ENCODE results near the gene FCRLB.
"Not testable (repeated sequence)": the region's sequence is repeated elsewhere in the genome, so short reads cannot be mapped to it uniquely, and the experiment has no call there.

FCRLB gene

DNA sequence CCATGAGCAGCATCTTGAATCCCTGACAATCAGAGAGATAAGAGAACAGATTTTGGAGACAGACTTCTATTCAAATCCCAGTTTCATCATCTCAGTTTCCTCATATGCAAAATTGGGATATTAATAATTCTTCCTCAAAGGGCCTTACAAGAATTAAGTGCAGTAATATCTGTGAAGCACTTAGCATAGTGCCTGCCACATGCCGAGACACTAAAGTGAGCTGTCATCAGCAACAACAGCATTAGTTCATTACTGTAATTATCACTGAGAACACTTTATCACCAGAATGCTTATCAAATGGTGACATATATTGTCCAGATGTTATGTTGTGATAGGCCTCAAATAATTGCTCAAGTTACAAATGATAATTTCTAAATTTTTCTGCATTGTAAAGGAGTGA, 922 bp upstream of the FCRLB start:
- Histone ChIP-seq H3K27me3 (ENCODE audit: insufficient read depth, low read length) (peaks cover 20% of the 10 kb centered on the region), H3K27ac (ENCODE audit: low read depth, low read length) (no peak overlapping the region), H3K4me3 (ENCODE audit: low read length) (no peak overlapping the region), H3K4me1 (ENCODE audit: insufficient read depth, low read length) (no peaks in the 10 kb centered on the region), H3K9ac (ENCODE audit: low read depth, low read length) (no peak overlapping the region), H3K36me3 (ENCODE audit: insufficient read depth, low read length) (no peaks in the 10 kb centered on the region), H3K9me3 (ENCODE audit: insufficient read depth, low read depth, low read length) (no peaks in the 10 kb centered on the region)
- 89% methylated on average over 1 of the region's 1 CpG for WGBS

DNA sequence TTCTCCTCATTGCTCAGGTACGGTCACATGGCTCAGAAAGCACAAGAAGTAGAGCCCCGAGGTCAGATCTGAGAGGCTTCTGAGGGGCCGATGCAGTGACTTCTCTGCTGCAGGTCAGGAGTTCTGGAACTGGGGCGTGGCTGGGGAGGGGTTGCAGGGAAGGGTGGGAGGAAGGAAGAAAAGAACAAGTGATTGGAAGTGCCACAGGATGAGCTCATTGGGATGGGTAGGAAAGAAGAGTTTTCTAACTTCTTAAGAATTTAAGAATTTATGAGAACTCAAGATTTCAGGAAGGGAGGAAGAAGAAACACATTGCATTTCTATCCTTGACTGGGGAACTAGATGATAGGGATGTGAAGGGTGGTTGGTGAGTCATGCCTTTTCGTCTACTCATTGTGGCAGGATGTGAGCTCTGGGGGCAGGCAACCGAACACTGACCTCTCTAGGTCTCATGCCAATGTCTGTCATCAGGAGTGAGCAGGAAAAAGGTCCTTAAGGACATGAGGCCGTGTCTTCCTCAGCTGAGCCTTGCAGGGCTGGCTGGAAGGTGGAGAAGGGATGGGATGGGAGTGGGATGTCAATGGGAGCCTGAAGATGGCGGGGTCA, 497 bp downstream of the FCRLB start:
- no peaks in the 10 kb centered on the region for H3K9me3 ChIP-seq (ENCODE audit: insufficient read depth, low read depth, low read length)
- no peak overlapping the region for H3K9ac ChIP-seq (ENCODE audit: low read depth, low read length)
- H3K4me1 ChIP-seq (ENCODE audit: insufficient read depth, low read length) = no peaks in the 10 kb centered on the region
- no peak overlapping the region for H3K27ac ChIP-seq (ENCODE audit: low read depth, low read length)
- no peaks in the 10 kb centered on the region for H3K36me3 ChIP-seq (ENCODE audit: insufficient read depth, low read length)
- peaks cover 32% of the 10 kb centered on the region for H3K27me3 ChIP-seq (ENCODE audit: insufficient read depth, low read length)
- H3K4me3 ChIP-seq (ENCODE audit: low read length) = no peak overlapping the region
- WGBS = 64% methylated on average over 8 of the region's 8 CpGs

DNA sequence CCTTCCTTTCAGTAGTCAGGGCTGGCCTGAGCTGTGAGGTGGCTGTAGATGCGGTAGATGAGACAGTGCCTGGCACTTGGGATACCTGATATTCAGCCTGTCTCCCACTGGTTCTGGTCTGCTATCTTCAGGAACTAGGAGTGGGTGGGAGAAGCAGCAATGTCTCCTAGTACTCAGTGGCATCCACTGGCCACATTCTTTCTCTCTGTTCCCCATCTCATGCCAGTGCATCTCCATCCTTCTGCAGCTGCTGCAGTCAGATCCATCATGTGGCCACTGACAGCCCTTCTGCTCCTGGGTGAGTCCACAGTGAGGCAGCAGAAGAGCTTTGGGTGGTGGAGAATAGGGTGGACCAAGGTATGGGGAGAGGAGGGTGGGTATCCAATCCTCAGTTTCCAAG, 1.1 kb downstream of the FCRLB start:
- peaks cover 36% of the 10 kb centered on the region for H3K27me3 ChIP-seq (ENCODE audit: insufficient read depth, low read length)
- no peaks in the 10 kb centered on the region for H3K36me3 ChIP-seq (ENCODE audit: insufficient read depth, low read length)
- no peaks in the 10 kb centered on the region for H3K4me1 ChIP-seq (ENCODE audit: insufficient read depth, low read length)
- no peak overlapping the region for H3K4me3 ChIP-seq (ENCODE audit: low read length)
- no peak overlapping the region for H3K9ac ChIP-seq (ENCODE audit: low read depth, low read length)
- H3K27ac ChIP-seq (ENCODE audit: low read depth, low read length) = no peak overlapping the region
- H3K9me3 ChIP-seq (ENCODE audit: insufficient read depth, low read depth, low read length) = no peaks in the 10 kb centered on the region
- 100% methylated on average over 1 of the region's 1 CpG for WGBS

DNA sequence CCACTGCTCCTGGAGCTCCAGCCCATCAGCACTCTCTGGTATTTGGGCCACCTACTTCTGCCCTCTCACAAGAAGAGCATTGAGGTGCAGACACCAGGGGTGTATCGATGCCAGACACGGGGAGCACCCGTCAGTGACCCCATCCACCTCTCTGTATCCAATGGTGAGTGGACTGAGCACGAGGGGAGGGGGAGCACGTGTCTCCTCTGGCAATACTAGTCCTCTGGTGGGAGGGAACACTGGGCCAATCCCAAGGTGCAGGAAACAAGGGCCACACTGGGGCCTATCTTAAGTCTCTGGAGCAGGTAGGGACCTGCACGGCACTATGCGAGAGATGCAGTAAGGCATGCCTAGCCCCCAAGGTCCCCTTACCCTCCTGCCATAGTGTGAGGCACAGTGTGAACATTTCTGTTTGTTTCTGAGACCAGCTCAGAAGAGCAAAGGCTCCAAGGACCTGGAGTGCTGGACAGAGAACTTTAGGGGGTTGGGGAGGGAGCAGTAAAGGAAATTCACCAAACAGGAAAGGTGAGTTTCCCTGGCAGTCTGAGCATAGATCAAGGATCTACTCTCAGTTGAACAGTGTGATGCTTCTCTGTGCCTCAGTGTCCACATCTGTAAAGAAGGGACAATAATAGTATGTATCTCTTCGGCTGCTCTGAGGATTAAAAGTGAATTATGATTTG, 2.3 kb downstream of the FCRLB start:
- Histone ChIP-seq H3K9ac (ENCODE audit: low read depth, low read length) (no peak overlapping the region), H3K36me3 (ENCODE audit: insufficient read depth, low read length) (no peaks in the 10 kb centered on the region), H3K4me1 (ENCODE audit: insufficient read depth, low read length) (peaks cover 3% of the 10 kb centered on the region; the same call in 1 of the 2 replicates), H3K9me3 (ENCODE audit: insufficient read depth, low read depth, low read length) (no peaks in the 10 kb centered on the region), H3K27me3 (ENCODE audit: insufficient read depth, low read length) (peaks cover 46% of the 10 kb centered on the region), H3K4me3 (ENCODE audit: low read length) (no peak overlapping the region), H3K27ac (ENCODE audit: low read depth, low read length) (no peak overlapping the region)
- 90% methylated on average over 8 of the region's 8 CpGs for WGBS

DNA sequence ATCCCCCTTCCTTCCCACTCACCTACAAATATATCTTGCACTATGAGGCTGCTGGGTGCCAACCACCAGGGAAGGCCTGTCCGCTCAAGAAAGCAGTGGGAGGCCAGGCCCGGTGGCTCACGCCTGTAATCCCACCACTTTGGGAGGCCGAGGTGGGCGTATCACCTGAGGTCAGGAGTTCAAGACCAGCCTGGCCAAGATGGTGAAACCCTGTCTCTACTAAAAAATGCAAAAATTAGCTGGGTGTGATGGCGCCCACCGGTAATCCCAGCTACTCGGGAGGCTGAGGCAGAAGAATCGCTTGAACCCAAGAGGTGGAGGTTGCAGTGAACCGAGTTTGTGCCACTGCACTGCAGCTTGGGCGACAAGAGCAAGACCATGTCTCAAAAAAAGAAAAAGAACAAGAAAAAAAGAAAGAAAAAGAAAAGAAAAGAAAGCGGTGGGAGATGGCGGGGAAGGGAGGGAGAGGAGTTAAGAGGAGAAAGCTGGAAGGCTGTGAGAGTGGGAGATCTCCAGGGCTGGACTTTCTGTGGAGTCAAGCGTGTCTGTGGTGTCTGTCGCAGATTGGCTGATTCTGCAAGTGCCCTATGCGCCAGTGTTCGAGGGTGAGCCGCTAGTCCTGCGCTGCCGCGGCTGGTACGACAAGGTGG, 4.0 kb downstream of the FCRLB start:
- not testable (repeated sequence) for H3K36me3 ChIP-seq (ENCODE audit: insufficient read depth, low read length); H3K27ac ChIP-seq (ENCODE audit: low read depth, low read length); H3K9me3 ChIP-seq (ENCODE audit: insufficient read depth, low read depth, low read length); H3K9ac ChIP-seq (ENCODE audit: low read depth, low read length); H3K4me1 ChIP-seq (ENCODE audit: insufficient read depth, low read length)
- 51% methylated on average over 22 of the region's 22 CpGs for WGBS
- peaks cover 50% of the 10 kb centered on the region for H3K27me3 ChIP-seq (ENCODE audit: insufficient read depth, low read length)
- H3K4me3 ChIP-seq (ENCODE audit: low read length) = peak overlapping the region; percentile 81

DNA sequence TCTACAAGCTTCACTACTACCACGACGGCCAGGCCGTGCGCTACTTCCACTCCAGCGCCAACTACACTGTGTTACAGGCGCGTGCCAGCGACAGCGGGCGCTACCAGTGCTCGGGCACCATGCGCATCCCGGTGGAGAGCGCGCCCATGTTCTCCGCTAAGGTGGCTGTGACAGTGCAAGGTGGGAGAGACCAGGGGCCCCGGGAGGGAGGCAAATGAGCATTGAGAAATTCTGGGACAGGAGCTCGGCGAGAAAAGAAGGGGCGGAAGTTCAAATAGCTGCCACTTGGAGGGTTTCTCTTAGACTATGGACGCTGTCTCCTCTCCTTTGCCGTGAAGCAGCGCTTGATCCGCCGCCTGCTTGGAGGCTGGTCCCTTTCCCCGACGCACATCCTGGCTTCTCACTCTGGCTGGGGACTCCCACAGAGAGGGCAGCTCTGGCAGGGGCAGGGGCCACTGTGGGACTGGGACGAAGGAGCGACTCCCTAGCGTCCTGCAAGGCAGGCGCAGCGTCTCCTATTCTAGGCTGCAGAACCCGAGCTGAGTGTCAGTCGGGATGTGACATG, 4.6 kb downstream of the FCRLB start:
- Histone ChIP-seq H3K36me3 (ENCODE audit: insufficient read depth, low read length) (no peaks in the 10 kb centered on the region), H3K27me3 (ENCODE audit: insufficient read depth, low read length) (peaks cover 51% of the 10 kb centered on the region)

DNA sequence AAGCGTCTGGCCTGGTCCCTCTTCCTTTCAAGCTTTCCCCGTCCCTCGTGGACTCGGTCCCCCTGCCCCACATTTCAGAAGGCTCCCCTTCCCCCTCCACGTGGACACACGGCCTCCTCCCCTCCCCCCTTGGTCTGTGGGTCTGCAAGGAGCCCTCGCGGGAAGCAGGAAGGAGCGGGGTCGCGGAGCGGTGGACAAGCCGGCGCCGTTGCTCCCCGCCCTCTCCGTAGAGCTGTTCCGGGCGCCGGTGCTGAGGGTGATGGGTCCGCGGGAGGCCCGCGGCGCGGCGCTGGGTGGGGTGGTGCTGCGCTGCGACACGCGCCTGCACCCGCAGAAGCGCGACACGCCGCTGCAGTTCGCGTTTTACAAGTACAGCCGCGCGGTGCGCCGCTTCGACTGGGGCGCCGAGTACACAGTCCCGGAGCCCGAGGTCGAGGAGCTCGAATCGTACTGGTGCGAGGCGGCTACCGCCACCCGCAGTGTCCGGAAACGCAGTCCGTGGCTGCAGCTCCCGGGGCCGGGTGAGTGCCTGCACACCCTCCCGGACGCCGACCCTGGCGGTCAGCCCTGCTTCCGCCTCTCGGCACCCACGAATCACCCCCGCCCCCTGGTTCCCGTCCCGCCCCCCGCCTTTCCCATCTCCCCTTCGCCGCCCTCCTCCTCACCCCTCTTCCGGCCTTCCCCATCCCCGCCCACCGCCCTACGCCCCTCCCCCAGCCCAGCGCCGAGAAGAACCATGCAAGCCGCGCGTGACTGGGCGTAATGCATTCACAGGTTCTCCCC, 5.3 kb downstream of the FCRLB start:
- under 1% methylated on average over 79 of the region's 83 CpGs for WGBS
- H3K4me1 ChIP-seq (ENCODE audit: insufficient read depth, low read length) = peaks cover 8% of the 10 kb centered on the region
- H3K9ac ChIP-seq (ENCODE audit: low read depth, low read length) = peak overlapping the region; percentile 71
- H3K4me3 ChIP-seq (ENCODE audit: low read length) = peak overlapping the region; percentile 81
- H3K36me3 ChIP-seq (ENCODE audit: insufficient read depth, low read length) = no peaks in the 10 kb centered on the region
- peak overlapping the region; percentile 42; the same call in 1 of the 2 replicates for H3K27ac ChIP-seq (ENCODE audit: low read depth, low read length)
- H3K27me3 ChIP-seq (ENCODE audit: insufficient read depth, low read length) = peaks cover 50% of the 10 kb centered on the region
- H3K9me3 ChIP-seq (ENCODE audit: insufficient read depth, low read depth, low read length) = no peaks in the 10 kb centered on the region

More for the DNA sequence above, 4.6 kb downstream of the FCRLB start:
- peak overlapping the region; percentile 52; the same call in 1 of the 2 replicates for H3K9ac ChIP-seq (ENCODE audit: low read depth, low read length)
- H3K4me3 ChIP-seq (ENCODE audit: low read length) = peak overlapping the region; percentile 81
- H3K9me3 ChIP-seq (ENCODE audit: insufficient read depth, low read depth, low read length) = no peaks in the 10 kb centered on the region
- H3K4me1 ChIP-seq (ENCODE audit: insufficient read depth, low read length) = peaks cover 4% of the 10 kb centered on the region
- H3K27ac ChIP-seq (ENCODE audit: low read depth, low read length) = no peak overlapping the region
- WGBS = 1% methylated on average over 34 of the region's 34 CpGs

DNA sequence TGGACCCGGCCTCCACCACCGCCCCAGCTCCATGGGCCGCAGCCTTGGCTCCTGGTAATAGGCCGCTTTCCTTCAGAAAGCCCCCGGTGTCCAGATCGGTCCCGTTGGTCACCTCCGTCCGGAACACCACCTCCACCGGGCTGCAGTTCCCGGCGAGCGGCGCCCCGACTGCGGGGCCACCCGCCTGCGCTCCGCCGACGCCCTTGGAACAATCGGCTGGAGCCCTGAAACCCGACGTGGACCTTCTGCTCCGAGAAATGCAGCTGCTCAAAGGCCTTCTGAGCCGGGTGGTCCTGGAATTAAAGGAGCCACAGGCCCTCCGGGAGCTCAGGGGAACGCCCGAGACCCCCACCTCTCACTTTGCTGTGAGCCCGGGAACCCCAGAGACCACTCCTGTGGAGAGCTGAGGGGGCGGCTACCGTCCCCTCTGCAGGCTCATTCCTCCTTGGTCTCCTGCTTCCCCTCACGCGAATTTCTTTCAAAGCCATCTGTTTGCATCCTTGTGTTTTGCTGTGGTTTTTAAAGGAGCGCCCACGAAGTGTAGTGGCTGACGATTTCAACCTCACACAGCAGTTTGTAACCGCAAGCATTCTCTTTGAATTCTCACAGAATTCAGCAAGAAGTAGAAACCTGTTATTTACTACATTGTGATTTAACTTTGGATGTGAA, 6.0 kb downstream of the FCRLB start:
- H3K4me3 ChIP-seq (ENCODE audit: low read length) = peak overlapping the region; percentile 81
- H3K9me3 ChIP-seq (ENCODE audit: insufficient read depth, low read depth, low read length) = no peaks in the 10 kb centered on the region
- peaks cover 8% of the 10 kb centered on the region for H3K4me1 ChIP-seq (ENCODE audit: insufficient read depth, low read length)
- WGBS = 2% methylated on average over 38 of the region's 38 CpGs
- H3K36me3 ChIP-seq (ENCODE audit: insufficient read depth, low read length) = no peaks in the 10 kb centered on the region
- peak overlapping the region; percentile 42; the same call in 1 of the 2 replicates for H3K27ac ChIP-seq (ENCODE audit: low read depth, low read length)
- peak overlapping the region; percentile 71 for H3K9ac ChIP-seq (ENCODE audit: low read depth, low read length)
- peaks cover 49% of the 10 kb centered on the region for H3K27me3 ChIP-seq (ENCODE audit: insufficient read depth, low read length)

DNA sequence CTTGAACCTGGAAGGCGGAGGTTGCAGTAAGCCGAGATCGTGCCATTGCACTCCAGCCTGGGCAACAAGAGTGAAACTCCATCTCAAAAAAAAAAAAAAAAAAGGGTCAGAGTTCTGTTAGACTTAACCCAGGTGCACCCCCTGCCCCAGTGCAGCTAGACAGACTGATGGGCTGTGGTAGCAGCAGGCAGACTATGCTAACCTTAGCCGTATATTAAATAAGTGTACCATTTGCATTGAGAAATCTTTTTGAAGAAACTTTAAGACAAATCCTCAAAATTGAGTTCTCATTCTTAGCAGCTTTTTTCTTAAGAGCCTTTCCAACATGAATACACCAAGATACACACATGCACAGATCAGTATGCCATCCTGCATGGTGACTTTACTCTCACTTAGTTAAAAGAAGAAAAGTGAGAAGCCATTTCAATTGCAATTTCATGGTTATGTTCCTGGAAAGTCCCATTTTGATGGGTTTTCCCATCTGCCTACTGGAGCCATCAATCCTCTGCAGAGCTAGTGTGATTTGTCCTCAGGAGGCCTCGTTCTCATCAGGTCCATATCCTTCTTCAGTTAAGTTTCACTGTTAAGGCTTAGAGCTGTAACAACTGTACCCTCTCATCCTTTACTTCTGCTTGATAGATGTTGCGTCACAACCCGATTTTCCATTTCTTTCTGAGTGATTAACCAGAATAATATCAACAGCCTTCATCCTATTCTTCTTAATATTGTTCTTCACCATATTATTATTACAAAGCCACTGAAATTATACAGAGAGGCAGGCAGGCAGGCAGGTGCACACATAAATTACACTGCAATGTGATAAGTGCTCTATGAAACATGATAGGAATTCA, 7.3 kb downstream of the FCRLB start:
- Histone ChIP-seq H3K27me3 (ENCODE audit: insufficient read depth, low read length) (peaks cover 47% of the 10 kb centered on the region), H3K36me3 (ENCODE audit: insufficient read depth, low read length) (no peaks in the 10 kb centered on the region), H3K9ac (ENCODE audit: low read depth, low read length) (no peak overlapping the region), H3K27ac (ENCODE audit: low read depth, low read length) (no peak overlapping the region), H3K9me3 (ENCODE audit: insufficient read depth, low read depth, low read length) (no peaks in the 10 kb centered on the region), H3K4me1 (ENCODE audit: insufficient read depth, low read length) (peaks cover 8% of the 10 kb centered on the region), H3K4me3 (ENCODE audit: low read length) (no peak overlapping the region)
- 68% methylated on average over 4 of the region's 7 CpGs for WGBS

DNA sequence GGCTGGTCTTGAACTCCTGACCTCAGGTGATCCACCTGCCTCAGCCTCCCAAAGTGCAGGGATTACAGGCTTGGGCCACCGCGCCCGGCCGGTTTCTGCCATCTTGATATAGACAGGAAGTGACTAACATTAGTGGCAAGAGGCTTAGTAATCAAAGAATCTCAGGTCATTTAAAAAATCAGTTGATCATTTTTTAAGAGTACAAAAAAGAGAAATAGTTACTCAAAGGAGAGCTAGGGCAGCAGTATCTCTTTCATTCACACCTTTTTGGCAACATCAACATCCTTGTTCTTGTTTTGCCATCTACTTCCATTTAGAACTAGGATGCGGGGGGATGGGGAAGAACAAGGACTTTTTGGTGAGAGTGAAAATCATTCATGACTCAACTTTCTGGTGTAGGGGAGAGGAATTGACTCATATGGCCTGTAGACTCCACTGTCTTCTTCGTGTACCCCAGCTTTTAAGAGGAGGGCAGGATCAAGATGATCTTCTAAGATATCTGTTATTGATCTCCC, 8.8 kb downstream of the FCRLB start:
- 93% methylated on average over 6 of the region's 6 CpGs for WGBS
- H3K27ac ChIP-seq (ENCODE audit: low read depth, low read length) = no peak overlapping the region
- H3K4me3 ChIP-seq (ENCODE audit: low read length) = no peak overlapping the region

More for the DNA sequence above, 8.8 kb downstream of the FCRLB start:
- no peaks in the 10 kb centered on the region for H3K9me3 ChIP-seq (ENCODE audit: insufficient read depth, low read depth, low read length)
- H3K9ac ChIP-seq (ENCODE audit: low read depth, low read length) = no peak overlapping the region
- H3K27me3 ChIP-seq (ENCODE audit: insufficient read depth, low read length) = peaks cover 38% of the 10 kb centered on the region
- no peaks in the 10 kb centered on the region for H3K36me3 ChIP-seq (ENCODE audit: insufficient read depth, low read length)
- H3K4me1 ChIP-seq (ENCODE audit: insufficient read depth, low read length) = peaks cover 8% of the 10 kb centered on the region
